ENCODE measurements around the gene KLK12.

- no peak for TF ChIP-seq POLR2A (IDR thresholded peaks at IDR 0.05; ENCODE audit: low read depth, low read length)
- no peak for TF ChIP-seq TAF1 (IDR thresholded peaks at IDR 0.05; ENCODE audit: borderline replicate concordance, low read depth, low read length)
Observed at GRCh38 chr19:51060973-51061372, 26.2 kb upstream of the KLK12 start.
